NK-92 (cell line): ENCODE results near the gene GIPC2.
"Not testable (repeated sequence)": the region's sequence is repeated elsewhere in the genome, so short reads cannot be mapped to it uniquely, and the experiment has no call there.

Experiments
- DNase-seq: peaks from one replicate; lab custom pipeline; 2025; ENCODE audit not compliant: unreplicated experiment; lab: John Stamatoyannopoulos, UW

GIPC2 gene

GRCh38 chr1:78068681-78069283 is 23.0 kb downstream of the GIPC2 start:
- no peak for DNase-seq

GRCh38 chr1:78069784-78070183 is 24.0 kb downstream of the GIPC2 start:
- DNase-seq = no peak

- no peak for DNase-seq
Measured at GRCh38 chr1:78070210-78070609, 24.4 kb downstream of the GIPC2 start.

GRCh38 chr1:78070758-78071157 is 25.0 kb downstream of the GIPC2 start:
- no peak for DNase-seq

GRCh38 chr1:78071696-78072095 is 25.9 kb downstream of the GIPC2 start:
- DNase-seq = no peak

- DNase-seq = no peak
Measured at GRCh38 chr1:78072216-78072615, 26.4 kb downstream of the GIPC2 start.

- DNase-seq = no peak
Measured at GRCh38 chr1:78073441-78073840, 27.7 kb downstream of the GIPC2 start.

GRCh38 chr1:78075621-78076020 is 29.9 kb downstream of the GIPC2 start:
- DNase-seq = no peak

- no peak for DNase-seq
Measured at GRCh38 chr1:78078358-78078757, 32.6 kb downstream of the GIPC2 start.

GRCh38 chr1:78079580-78079979 is 33.8 kb downstream of the GIPC2 start:
- no peak for DNase-seq

- DNase-seq = no peak
Measured at GRCh38 chr1:78080767-78081166, 35.0 kb downstream of the GIPC2 start.

GRCh38 chr1:78081980-78082860 is 36.5 kb downstream of the GIPC2 start:
- DNase-seq = no peak

GRCh38 chr1:78084639-78085038 is 38.9 kb downstream of the GIPC2 start:
- DNase-seq = not testable (repeated sequence)

GRCh38 chr1:78086697-78087096 is 40.9 kb downstream of the GIPC2 start:
- DNase-seq = no peak

GRCh38 chr1:78088015-78088414 is 42.2 kb downstream of the GIPC2 start:
- DNase-seq = no peak

GRCh38 chr1:78088486-78088885 is 42.7 kb downstream of the GIPC2 start:
- no peak for DNase-seq

- no peak for DNase-seq
Measured at GRCh38 chr1:78089010-78089409, 43.2 kb downstream of the GIPC2 start.

GRCh38 chr1:78090472-78091133 is 44.8 kb downstream of the GIPC2 start:
- DNase-seq = no peak

GRCh38 chr1:78091215-78091813 is 45.5 kb downstream of the GIPC2 start:
- no peak for DNase-seq

GRCh38 chr1:78091886-78092285 is 46.1 kb downstream of the GIPC2 start:
- no peak for DNase-seq

GRCh38 chr1:78092643-78093042 is 46.9 kb downstream of the GIPC2 start:
- no peak for DNase-seq

- DNase-seq = no peak
Measured at GRCh38 chr1:78093560-78093959, 47.8 kb downstream of the GIPC2 start.
